ENCODE data around the gene TLE3.

Gene TLE3

GRCh38 chr15:70047386-70048197 is 50.1 kb downstream of the TLE3 start:
- no peak for DNase-seq (ENCODE audit: low read depth)

- DNase-seq (ENCODE audit: low read depth) = no peak
These were observed 50.9 kb downstream of the TLE3 start for GRCh38 chr15:70046679-70047369.

- no peak for DNase-seq (ENCODE audit: low read depth)
These were observed 52.7 kb downstream of the TLE3 start for GRCh38 chr15:70045045-70045444.

- DNase-seq (ENCODE audit: low read depth) = no peak
These were observed 53.5 kb downstream of the TLE3 start for GRCh38 chr15:70044168-70044567.

- DNase-seq (ENCODE audit: low read depth) = no peak
These were observed 54.1 kb downstream of the TLE3 start for GRCh38 chr15:70043590-70043989.

GRCh38 chr15:70042553-70043214 is 55.0 kb downstream of the TLE3 start:
- no peak for DNase-seq (ENCODE audit: low read depth)

- no peak for DNase-seq (ENCODE audit: low read depth)
These were observed 57.8 kb downstream of the TLE3 start for GRCh38 chr15:70039917-70040316.

- no peak for DNase-seq (ENCODE audit: low read depth)
These were observed 58.9 kb downstream of the TLE3 start for GRCh38 chr15:70038730-70039392.

GRCh38 chr15:70037292-70037640 is 60.5 kb downstream of the TLE3 start:
- DNase-seq (ENCODE audit: low read depth) = no peak

GRCh38 chr15:70036585-70037291 is 61.0 kb downstream of the TLE3 start:
- no peak for DNase-seq (ENCODE audit: low read depth)

- DNase-seq (ENCODE audit: low read depth) = no peak
These were observed 62.0 kb downstream of the TLE3 start for GRCh38 chr15:70035719-70036077.

GRCh38 chr15:70035051-70035718 is 62.5 kb downstream of the TLE3 start:
- DNase-seq (ENCODE audit: low read depth) = no peak

- DNase-seq (ENCODE audit: low read depth) = no peak
These were observed 63.1 kb downstream of the TLE3 start for GRCh38 chr15:70034596-70034995.

- no peak for DNase-seq (ENCODE audit: low read depth)
These were observed 63.6 kb downstream of the TLE3 start for GRCh38 chr15:70034141-70034540.

GRCh38 chr15:70033529-70034140 is 64.1 kb downstream of the TLE3 start:
- DNase-seq (ENCODE audit: low read depth) = no peak

- DNase-seq (ENCODE audit: low read depth) = no peak
These were observed 64.6 kb downstream of the TLE3 start for GRCh38 chr15:70033109-70033508.

GRCh38 chr15:70032509-70032908 is 65.2 kb downstream of the TLE3 start:
- no peak for DNase-seq (ENCODE audit: low read depth)

- no peak for DNase-seq (ENCODE audit: low read depth)
These were observed 66.0 kb downstream of the TLE3 start for GRCh38 chr15:70031713-70032112.

- DNase-seq (ENCODE audit: low read depth) = no peak
These were observed 66.5 kb downstream of the TLE3 start for GRCh38 chr15:70031261-70031660.

GRCh38 chr15:70030851-70031250 is 66.9 kb downstream of the TLE3 start:
- no peak for DNase-seq (ENCODE audit: low read depth)

- no peak for DNase-seq (ENCODE audit: low read depth)
These were observed 68.4 kb downstream of the TLE3 start for GRCh38 chr15:70029297-70029701.
